Ovary (tissue), 3 donors: ENCODE data around the gene CDC6.

Experiments used
- CTCF ChIP-seq, 3 donors: fragments of 450-650 bp in 2 of 3; fragments of 200-600 bp in 1 of 3; IDR thresholded peaks; one replicate each; pipeline versions ENCODE4 v1.5.1 to v1.8.0; 2016 to 2022; ENCODE audit warnings: antibody characterized with exemption in 3 of 3, mild to moderate bottlenecking in 1 of 3
- EP300 ChIP-seq: sonication (generic); formaldehyde crosslinking; IDR thresholded peaks from one replicate; pipeline ENCODE4 v1.6.1; 2017; ENCODE audit warnings: antibody characterized with exemption
- POLR2A ChIP-seq: fragments of 450-650 bp; IDR thresholded peaks from one replicate; pipeline ENCODE4 v1.6.1; 2017; ENCODE audit warnings: antibody characterized with exemption, mild to moderate bottlenecking, moderate library complexity
- donor health status: DM: no; HTN: no; CAD: no.

GRCh38 chr17:40316571-40317344 is 29.1 kb downstream of the CDC6 start:
- TF ChIP-seq CTCF (IDR thresholded peaks at IDR 0.05) (no peak), POLR2A (no peak), EP300 (no peak)
